ENCODE data around the gene NDUFAF5. TPM values are rescaled to one million over a fixed set of nuclear protein-coding genes. Genes with fewer than 3 reads are reported as not detected.

NDUFAF5 gene
- total RNA-seq, 1 donor from 2014 or later = 16.5 TPM

DNA sequence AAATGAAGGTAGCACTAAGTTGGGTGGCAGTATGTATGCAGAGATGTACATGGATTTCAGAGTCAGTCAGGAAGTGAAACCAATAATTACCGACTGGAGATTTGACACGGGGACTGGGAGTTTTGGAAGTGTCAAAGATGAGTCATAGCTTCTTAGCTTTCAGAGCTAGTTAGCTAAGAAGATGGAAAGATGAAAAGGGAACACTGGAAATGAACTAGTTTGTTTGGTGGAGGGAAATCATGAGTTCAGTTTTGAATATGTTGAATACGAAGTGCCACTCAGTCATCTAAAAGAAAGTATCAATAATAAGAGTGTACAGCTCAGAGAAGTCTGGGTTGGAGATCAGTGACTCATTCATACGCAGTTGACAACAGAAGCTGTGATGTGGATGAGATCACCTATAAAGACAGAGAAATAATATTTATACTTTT is 7.6 kb upstream of the NDUFAF5 start:
- DNase-seq = no peak

DNA sequence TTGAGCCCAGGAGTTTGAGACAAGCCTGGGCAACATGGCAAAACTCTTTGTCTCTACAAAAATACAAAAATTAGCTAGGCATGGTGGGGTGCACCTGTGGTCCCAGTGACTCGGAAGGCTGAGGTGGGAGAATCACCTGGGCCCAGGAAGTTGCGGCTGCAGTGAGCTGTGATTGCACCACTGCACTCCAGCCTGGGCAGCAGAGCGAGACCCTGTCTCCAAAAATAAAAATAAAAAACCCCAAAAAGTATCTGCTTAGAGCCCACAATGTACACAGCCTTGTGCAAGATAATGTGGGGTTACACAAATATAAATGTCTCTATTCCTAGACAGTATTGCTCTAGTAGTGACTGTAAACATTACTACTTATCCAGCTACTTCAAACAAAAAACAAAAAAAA is 6.0 kb upstream of the NDUFAF5 start:
- DNase-seq = no peak

DNA sequence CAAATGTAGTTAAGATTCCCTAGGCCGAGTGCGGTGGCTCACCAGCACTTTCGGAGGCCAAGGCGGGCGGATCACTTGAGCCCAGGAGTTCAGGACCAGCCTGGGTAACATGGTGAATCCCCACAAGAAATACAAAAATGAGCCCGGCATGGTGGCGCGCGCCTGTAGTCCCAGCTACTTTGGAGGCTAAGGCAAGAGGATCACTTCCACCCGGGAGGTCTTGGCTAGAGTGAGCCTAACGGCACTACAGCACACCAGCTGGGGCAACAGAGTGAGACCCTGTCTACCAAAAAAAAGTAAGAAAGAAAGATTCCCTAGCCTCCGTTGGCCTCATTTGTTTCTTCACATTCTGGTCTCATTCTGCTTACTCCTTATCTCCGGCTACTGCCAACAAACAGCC is 1.3 kb upstream of the NDUFAF5 start:
- no peak for DNase-seq

DNA sequence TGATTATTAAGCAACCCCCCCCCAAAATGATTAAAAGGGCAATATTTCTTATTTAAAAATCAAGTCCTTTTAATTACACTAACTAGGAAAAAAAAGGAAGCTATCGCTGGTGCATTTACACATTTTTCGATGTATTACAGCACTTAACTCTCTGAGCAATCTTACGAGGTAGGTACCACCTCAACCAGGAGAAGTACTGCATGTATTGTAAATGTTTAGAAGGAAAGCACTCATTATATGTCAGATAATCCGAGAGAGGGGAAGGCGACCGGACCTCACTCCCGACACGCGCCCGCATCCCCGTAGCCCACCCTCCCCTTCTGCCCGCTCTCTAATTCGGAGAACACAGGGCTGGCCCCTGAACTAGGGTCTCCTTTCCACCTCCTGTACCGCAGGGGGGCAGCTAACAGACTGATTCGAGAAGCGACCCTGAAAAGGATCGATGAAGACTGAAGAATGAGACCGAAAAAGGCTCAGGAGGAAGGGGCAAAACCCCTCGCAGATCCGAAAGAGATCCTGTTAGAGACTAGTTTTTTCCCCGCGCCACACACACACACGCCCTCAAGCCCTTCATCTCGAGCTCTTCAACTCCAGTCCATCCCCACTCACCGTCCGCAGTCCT is 446 bp upstream of the NDUFAF5 start:
- no peak for DNase-seq

DNA sequence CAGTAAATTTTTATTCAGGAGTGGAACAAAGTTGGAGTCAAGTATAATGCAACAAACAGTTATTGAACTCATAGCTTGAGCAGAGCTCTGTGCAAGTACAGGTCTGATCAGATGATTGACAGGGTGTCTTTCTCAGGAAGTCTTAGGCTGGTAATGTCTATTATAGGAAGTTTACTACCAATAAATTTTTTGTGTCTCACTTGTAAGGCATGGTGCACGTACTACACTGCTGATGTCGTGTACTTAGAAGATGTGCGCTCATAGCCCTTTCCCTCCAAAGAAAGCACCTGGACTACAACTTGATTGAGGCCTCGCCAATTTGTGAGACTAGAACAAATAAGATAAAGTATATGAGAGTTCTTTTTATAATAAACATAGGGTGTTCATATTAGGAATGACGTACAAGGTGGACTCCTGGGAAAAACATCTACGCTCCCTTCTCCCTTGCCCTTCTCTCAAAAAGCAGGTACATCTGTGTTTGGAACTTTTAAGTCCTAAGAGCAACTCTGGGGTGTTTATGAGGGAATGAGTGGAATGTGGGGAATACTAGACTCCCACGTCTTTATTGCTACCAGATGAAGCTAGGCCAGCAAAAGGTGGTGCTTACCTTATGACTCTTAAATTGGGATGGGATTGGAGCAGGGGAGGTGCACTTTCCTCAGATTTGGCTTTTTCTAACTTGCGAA is 1.5 kb downstream of the NDUFAF5 start:
- no peak for DNase-seq

DNA sequence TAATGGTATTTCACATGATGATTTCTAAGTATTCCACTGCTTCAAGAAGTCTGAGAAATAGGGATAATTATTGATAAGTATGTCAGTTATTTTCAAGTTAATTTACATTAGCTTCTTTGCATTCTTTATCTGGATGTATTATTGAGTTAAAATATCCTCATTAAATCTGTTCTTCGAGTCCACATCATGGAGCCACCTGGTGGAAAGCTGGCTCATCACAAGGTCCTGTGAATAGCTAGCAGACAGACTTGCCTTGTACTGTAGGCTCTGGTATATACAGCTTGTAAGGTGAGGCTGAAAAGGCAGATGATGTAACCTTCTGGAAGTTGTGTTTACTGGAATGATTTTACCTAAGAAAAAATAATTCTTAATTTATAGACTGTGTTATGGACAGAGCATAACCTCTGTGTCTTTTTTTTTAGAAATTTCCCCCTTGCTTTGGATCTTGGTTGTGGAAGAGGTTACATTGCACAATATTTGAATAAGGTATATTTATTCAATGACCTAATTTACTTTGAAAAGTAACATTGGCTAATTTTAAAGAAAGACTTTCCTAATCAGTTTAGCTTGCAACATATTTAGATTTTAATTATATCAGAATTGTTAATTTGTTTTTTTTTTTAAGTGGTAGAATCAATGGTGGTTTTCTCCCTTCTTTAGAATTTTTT is 3.5 kb downstream of the NDUFAF5 start:
- DNase-seq = peak; percentile 71

DNA sequence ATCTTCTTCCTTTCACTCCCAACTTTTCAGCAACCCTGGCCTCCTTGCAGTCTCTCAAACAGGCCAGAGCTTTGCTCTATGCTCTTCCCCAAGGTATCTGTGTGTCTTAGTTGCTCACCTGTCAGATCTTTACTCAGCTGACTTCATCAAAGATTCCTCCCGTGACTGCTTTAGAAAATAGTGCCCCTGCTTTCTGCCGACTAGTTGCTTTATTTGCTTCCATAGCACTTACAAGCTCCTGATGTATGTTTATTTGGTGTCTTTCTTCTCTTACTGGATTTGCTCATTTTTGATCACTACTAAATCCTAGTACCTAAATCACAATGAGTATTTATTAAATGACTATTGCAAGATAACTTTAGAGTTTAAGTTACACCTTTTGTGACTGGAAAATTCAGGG is 5.9 kb downstream of the NDUFAF5 start:
- no peak for DNase-seq

DNA sequence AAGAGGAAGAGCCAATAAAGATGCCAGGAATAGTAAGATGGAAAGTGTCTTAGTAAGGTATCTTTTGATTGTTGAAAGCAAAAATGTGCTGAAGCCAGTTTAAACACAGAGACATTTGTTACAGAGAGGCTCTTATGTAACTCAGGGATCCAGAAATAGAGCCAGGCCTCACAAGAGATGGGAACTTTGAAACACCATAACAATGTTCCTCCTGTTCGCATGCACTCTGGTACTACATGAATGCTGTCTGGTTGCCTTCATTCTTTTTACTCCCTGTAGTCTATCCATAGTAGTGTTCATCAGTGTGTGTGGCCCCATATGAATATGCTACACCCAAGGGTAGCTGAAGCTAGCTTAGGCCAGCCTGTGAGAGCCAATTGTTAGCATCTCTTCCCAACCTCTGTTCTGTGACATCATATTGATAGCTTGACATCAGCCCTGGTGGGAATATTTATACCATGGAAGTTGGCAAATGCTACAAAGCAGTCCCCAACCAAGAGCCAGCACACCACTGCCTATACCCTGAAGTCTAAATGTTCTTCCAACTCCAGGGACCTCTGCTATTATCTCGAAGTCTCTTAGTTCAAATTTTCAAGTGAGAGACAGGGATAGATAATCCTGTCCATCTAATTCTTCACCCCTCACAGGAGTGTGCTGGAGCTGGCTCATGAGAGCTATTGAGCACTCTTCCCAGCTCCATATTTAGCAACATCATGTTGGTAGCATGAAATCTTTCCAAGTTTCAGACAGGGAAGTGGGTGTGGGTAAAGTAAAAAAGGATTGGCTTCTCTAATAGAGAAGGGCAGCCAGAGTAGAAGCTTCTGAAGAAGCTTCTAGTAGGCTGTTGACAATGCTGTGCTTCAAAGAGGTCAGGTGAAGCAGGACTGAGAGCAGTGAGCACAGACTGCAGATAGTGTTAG is 7.0 kb downstream of the NDUFAF5 start:
- no peak for DNase-seq

DNA sequence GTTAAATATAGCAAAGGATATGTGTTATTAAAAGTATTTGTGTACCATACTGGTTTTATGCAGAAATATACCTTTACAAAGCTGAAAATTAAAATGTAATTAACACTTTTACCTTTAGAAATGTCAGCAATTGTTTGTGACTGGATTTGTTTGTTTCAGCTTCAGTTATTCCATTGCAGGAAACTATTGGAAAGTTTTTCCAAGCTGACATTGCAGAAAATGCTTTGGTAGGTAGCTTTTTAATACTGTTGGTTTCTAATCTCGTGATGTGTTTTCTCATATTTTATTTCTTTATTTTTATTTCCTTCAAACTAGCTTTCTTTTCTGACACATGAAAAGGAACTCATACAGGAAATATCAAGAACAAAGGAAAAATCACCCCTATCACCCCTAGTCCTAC is 8.2 kb downstream of the NDUFAF5 start:
- no peak for DNase-seq

DNA sequence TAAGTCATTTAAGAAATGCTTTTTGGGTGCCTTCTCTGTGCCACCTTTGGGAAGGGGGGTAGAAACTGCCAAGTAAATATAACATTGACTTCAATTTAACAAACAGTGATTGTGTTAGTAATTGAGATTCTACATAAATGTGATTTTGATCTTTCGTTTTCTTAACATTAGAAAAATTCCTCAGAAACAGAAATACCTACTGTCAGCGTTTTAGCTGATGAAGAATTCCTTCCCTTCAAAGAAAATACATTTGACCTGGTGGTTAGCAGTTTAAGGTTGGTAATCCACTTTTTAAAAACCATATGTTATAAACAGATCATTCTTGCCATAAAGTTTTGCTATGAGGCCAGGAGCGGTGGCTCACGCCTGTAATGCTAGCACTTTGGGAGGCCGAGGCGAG is 9.8 kb downstream of the NDUFAF5 start:
- DNase-seq = no peak

DNA sequence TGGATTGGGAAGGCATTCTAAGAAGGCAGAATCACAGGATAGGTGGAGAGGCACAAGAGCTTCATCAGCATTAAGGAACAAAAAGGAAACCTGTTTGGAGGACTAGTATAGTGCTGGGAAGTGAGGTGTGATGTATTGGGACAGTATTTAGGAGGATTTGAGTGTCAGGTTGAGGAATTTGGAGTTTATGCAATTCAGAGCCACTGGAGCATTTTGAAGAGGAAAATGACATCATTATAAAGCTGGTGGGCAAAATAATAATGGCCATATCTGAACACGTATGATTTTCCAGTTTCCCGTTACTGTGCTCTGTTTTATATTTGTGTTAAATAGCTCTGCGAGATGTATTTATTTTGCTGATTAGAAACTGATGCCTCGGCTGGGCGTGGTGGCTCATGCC is 14.2 kb downstream of the NDUFAF5 start:
- no peak for DNase-seq

DNA sequence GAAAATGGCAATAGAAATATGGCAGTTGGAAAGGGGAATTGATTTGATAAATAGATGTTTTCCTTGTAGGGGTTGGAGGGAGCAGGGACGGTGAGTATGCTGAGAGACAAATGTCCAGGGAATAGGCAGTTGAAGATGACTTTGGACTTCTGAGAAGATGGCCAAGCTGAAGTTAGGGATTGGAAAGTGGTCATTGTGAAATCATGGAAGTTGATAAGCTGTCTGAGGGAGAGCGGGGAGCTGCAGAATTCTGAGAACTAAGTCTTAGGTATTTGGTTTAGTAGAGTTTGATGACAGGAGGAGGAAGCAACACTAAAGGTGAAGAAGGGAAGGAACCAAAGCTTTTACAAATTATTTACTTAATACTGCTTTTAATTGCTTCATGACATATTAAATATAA is 15.1 kb downstream of the NDUFAF5 start:
- no peak for DNase-seq

DNA sequence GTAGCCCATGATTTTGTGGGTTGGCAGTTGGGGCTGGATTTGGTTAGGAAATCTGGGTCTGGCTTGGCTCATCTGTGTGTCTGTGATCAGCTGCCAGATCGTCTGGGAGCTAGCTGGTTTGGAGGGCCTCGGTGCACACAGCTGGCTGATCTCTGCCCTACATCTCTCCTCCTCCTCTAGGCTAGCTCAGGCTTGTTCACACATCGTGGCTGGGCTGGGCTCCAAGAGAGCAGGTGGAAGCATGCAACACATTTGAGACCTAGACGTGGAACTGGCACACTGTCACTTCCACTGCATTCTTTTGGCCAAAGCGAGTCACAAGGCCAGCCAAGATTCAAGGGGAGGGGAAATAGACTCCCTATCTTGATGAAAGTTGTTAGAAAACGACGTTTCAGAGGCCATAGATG is 15.9 kb downstream of the NDUFAF5 start:
- DNase-seq = peak; percentile 98

DNA sequence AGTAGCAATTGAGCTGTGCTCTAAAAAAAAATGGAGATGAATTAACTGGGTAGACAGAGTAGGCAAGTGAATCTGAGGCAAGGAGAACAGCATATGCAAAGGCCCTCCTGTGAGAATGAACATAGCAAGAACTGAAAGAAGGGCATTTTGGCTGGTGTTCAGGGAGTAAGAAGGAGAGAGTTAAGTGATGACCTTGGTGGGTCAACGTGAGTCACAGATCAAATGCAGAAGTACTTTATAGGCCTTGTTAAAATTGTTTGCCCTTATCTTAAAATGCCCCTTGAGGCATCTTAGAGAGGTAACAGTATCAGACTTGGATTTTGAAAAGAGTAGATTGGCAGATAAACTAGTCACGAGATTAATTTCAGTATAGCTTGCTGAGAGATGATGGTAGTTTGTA is 24.5 kb downstream of the NDUFAF5 start:
- DNase-seq = no peak

DNA sequence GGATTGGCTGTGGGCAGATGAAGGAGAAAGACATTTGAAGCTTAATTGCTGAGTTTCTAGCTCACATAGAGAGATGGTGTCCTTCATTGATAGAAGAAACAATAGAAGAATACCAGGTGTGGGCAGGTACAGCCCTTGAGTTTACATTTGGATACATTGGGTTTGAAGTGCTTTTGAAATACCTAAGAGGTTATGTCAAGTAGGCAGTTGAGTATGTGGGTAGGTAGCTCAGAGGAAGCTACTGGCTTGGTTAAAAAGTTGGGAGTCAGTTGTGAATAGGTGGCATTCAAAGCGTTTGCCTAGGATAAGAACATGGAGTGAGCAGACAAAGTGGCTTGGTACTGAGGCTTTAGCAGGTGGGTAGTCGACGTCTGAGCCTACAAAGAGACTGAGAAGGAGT is 25.0 kb downstream of the NDUFAF5 start:
- no peak for DNase-seq

DNA sequence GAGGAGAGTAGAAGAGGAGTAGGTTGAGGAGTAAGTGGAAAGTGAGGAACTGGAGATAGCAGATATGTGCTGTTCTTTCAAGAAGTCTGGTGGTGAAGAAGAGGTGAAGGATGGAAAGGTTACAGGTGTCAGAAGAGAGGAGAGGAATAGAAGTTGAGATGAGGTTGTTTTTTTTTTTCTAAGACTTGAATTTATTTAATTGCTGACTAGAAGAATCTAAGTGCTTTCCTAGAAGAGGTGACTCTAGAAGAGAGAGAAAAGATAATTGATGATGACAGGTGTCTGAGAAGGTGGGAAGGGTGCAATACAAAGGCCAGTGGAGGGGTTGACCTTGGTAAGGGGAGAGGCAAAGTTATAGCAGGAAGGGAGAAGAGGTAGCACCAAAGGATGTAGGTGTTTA is 25.6 kb downstream of the NDUFAF5 start:
- no peak for DNase-seq

DNA sequence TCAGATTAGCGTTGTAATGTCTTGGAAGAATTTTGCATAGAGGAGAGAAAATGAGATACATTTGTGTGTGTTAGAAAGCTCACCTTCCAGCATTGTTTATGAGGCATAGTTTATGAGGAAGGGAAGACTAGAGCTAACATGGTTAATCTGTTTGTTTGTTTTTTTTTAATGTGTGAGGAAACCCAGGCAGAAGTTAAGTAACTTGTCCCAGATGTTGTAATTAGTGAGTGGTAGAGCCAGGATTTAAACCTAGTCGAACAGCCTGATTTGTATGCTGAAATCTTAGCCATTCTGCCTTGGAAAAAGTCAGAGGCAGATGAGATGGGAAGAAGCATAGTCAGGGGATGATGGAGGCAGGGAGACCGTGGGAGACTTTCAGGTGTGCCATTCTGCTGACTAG is 29.1 kb downstream of the NDUFAF5 start:
- peak; percentile 8 for DNase-seq

DNA sequence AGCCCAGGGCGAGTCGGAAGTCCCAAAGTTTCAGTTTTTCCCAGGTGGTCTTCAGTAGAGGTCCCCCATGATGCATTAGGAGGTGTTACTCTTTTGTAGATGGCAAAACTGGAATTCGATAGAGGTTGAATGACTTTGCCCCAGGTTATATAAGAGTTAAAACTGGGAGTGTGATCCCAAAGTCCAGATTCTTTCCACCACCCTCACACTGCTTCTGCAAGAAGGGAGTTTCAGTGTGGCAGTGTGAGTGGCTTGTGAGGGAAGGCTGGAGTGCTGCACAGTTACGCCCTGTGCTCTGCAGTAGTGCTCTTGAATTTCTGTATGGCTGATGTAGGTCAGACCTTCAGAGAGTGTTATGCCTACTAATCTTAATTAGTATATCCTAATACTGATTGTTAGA is 29.8 kb downstream of the NDUFAF5 start:
- DNase-seq = no peak

DNA sequence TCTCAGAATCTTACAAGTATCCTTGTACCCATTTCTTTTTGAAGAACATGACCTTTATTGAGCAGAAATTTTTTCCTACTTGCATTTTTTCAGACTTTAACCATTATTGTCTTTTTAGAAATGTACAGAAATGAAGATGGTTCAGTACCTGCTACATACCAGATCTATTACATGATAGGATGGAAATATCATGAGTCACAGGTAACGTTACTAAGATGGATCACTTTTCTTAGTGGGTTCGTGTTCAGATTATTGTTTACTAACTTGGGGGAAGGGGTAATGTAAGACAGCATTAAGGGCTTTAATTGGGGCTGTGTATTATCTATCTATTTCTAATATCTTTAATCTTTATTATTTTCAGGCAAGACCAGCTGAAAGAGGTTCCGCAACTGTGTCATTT is 31.9 kb downstream of the NDUFAF5 start:
- DNase-seq = no peak

DNA sequence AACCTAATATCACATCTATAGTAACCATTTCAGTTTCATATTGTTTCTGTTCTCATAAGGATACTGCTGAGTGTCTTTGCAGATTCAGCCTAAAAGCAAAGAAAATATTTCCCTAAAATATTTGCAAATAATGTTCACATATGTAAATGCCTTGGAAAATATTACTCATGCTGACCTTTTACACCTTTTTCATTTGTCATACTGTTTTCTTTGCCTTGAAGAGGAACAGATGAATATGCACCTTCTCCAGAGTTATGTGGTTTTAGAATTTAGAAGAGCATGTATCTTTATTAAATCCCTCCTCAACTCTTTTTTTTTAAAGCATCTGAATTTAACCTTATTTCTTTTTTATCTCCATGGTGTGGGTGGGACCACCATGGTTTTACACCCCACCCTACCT is 32.5 kb downstream of the NDUFAF5 start:
- no peak for DNase-seq

DNA sequence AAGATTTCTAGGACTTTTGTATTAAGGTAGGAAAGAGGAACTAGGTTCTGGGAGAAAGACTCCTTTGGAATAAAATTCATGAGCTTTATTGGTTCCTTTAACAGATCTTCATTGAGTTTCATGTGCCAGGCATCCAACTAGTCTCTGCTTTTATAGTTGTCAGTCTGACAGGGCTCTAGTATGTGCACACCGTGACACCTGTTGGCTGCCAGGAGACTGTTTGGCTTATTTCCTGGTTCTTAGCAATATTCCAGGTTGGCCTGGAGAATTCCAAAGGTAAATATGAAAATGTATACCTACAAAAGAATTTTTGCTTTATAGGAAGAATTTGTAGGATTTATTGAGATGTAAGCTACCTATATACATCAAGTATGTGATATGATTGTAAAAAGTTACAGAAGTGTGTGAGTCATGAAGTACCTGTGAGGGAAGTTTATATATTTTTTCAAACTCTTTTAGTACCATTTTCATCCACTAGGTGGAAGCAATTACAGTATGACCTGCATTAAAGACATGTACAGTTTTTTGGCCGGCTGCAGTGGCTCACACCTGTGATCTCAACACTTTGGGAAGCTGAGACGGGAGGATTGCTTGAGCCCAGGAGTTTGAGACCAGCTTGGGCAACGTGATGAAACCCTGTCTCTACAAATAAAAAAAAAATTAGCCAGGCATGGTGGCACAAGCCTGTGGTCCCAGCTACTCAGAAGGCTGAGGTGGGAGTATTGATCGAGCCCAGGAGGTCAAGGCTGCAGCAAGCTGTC is 35.2 kb downstream of the NDUFAF5 start:
- peak; percentile 76 for DNase-seq

DNA sequence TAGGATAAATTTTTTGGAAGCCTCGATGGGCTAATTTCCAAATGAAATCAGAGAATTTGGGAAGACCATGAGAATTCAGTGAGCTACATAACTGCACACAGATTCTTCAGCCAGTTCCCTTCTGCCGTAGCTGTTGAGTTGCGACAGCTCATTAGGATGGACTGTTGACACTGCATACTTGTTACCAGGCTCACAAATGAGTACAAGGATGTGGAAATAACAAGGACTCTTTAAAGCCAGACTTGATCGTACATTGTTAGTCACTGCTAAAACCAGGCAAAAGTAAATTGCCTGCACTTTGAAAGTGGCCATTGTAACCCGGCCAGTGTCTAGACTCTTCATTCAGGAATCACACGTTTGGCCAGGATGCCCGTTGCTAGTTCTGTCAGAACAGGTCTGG is 37.0 kb downstream of the NDUFAF5 start:
- DNase-seq = no peak

Data from tongue (tissue), 2 donors.